Liver (tissue), 9 donors: Measurements from ENCODE around the gene SPOCK2. TPM values are rescaled to one million over a fixed set of nuclear protein-coding genes. Genes with fewer than 3 reads are reported as not detected.

Experiments
- DNase-seq: peaks from one replicate; pipeline ENCODE4 v3.0.0-alpha.2; 2017; ENCODE audit warnings: low spot score
- H3K27ac ChIP-seq, 2 donors: one replicate each; pipeline ENCODE4 v1.7.0; 2013; ENCODE audit warnings: inconsistent platforms in 2 of 2, low read length in 2 of 2, control low read depth in 1 of 2, low read depth in 1 of 2, mild to moderate bottlenecking in 1 of 2
- H3K27me3 ChIP-seq, 4 donors: one replicate each; pipeline versions ENCODE4 v1.6.1 to v1.7.0; 2013; ENCODE audit warnings: low read length in 3 of 4, inconsistent platforms in 1 of 4, mild to moderate bottlenecking in 1 of 4, moderate library complexity in 1 of 4; ENCODE audit not compliant: control insufficient read depth in 4 of 4, insufficient read depth in 4 of 4
- H3K36me3 ChIP-seq, 4 donors: one replicate each; pipeline versions ENCODE4 v1.6.1 to v1.7.0; 2013; ENCODE audit warnings: low read length in 3 of 4, mild to moderate bottlenecking in 3 of 4, low read depth in 1 of 4, moderate library complexity in 1 of 4; ENCODE audit not compliant: control insufficient read depth in 4 of 4, insufficient read depth in 3 of 4
- H3K4me1 ChIP-seq, 4 donors: one replicate each; pipeline versions ENCODE4 v1.6.1 to v1.7.0; 2013; ENCODE audit warnings: low read length in 3 of 4, mild to moderate bottlenecking in 3 of 4, moderate library complexity in 1 of 4; ENCODE audit not compliant: control insufficient read depth in 4 of 4, insufficient read depth in 4 of 4
- H3K4me3 ChIP-seq, 3 donors: one replicate each; pipeline versions ENCODE4 v1.6.1 to v1.7.0; 2013; ENCODE audit warnings: low read length in 3 of 3, control low read depth in 1 of 3, low read depth in 1 of 3, mild to moderate bottlenecking in 1 of 3
- H3K9ac ChIP-seq, 2 donors: one replicate each; pipeline ENCODE4 v1.7.0; 2013; ENCODE audit warnings: low read length in 2 of 2, mild to moderate bottlenecking in 2 of 2, moderate library complexity in 2 of 2, control low read depth in 1 of 2, low read depth in 1 of 2
- H3K9me3 ChIP-seq, 4 donors: one replicate each; pipeline versions ENCODE4 v1.6.1 to v1.7.0; 2013; ENCODE audit warnings: low read length in 3 of 4; ENCODE audit not compliant: control insufficient read depth in 4 of 4
- EGR1 ChIP-seq, 2 donors: IDR thresholded peaks; 2 replicates each; pipeline ENCODE4 v1.6.1; 2016 to 2018; ENCODE audit warnings: antibody characterized with exemption in 2 of 2, low read depth in 2 of 2
- FOXA1 ChIP-seq: IDR thresholded peaks from 2 replicates; pipeline ENCODE4 v1.6.1; 2016; ENCODE audit warnings: antibody characterized with exemption
- FOXA2 ChIP-seq: IDR thresholded peaks from 2 replicates; pipeline ENCODE4 v1.6.1; 2016; ENCODE audit warnings: antibody characterized with exemption
- HNF4A ChIP-seq, 2 donors: conservative IDR thresholded peaks; 2 replicates each; pipeline ENCODE4 v1.6.1; 2016; ENCODE audit warnings: antibody characterized with exemption in 2 of 2, mild to moderate bottlenecking in 2 of 2
- HNF4G ChIP-seq: IDR thresholded peaks from 2 replicates; pipeline ENCODE4 v1.6.1; 2016; ENCODE audit warnings: antibody characterized with exemption
- JUND ChIP-seq, 2 donors: IDR thresholded peaks; 2 replicates each; pipeline ENCODE4 v1.6.1; 2016; ENCODE audit warnings: antibody characterized with exemption in 2 of 2
- NR2F2 ChIP-seq: IDR thresholded peaks from 2 replicates; pipeline ENCODE4 v1.6.1; 2016; ENCODE audit warnings: antibody characterized with exemption
- RXRA ChIP-seq, 2 donors: IDR thresholded peaks; 2 replicates each; pipeline ENCODE4 v1.6.1; 2017 to 2018; ENCODE audit warnings: antibody characterized with exemption in 2 of 2, mild to moderate bottlenecking in 1 of 2
- TAF1 ChIP-seq: conservative IDR thresholded peaks from 2 replicates; pipeline ENCODE4 v1.6.1; 2016; ENCODE audit warnings: antibody characterized with exemption, mild to moderate bottlenecking
- YY1 ChIP-seq: IDR thresholded peaks from 2 replicates; pipeline ENCODE4 v1.6.1; 2016; ENCODE audit warnings: antibody characterized with exemption, mild to moderate bottlenecking
- WGBS: extraction: QIAGEN DNeasy Blood & Tissue Kit; methylation state at CpG from one replicate; pipeline ENCODE4 v1.1.7; 2013; 5-methylcytosine and 5-hydroxymethylcytosine counted together
- polyA plus RNA-seq, 2 donors: library from polyadenylated mRNA; stranded (reverse) in 1 of 2; unstranded in 1 of 2; fragments of 200-250 nt in 1 of 2; fragments of >200 nt in 1 of 2; fragmentation: Nextera tagmentation in 1 of 2; extraction: Ambion mirVana in 1 of 2; gene quantifications; one replicate each; pipeline versions ENCODE4 v1.2.1 to v1.2.3, GENCODE V29; 2013 to 2015
- total RNA-seq, 2 donors: library from RNA; depleted of rRNA; stranded (reverse); fragments of >200 nt; gene quantifications; one replicate each; pipeline ENCODE4 v1.2.3, GENCODE V29; 2014
- TF ChIP-seq, protein P1 (sequence below): IDR thresholded peaks from 2 replicates; pipeline ENCODE4 v1.6.1; 2016; ENCODE audit warnings: antibody characterized with exemption
- TF ChIP-seq, protein P2 (sequence below): IDR thresholded peaks from 2 replicates; pipeline ENCODE4 v1.6.1; 2016; ENCODE audit warnings: antibody characterized with exemption
- TF ChIP-seq, protein P3 (sequence below): IDR thresholded peaks from 2 replicates; pipeline ENCODE4 v1.6.1; 2016; ENCODE audit warnings: antibody characterized with exemption
- TF ChIP-seq, protein P4 (sequence below): IDR thresholded peaks from 2 replicates; pipeline ENCODE4 v1.6.1; 2016; ENCODE audit warnings: antibody characterized with exemption, mild to moderate bottlenecking
- TF ChIP-seq, protein P5 (sequence below): fragments of 150-350 bp; IDR thresholded peaks from 2 replicates; pipeline ENCODE4 v1.5.1; 2017; ENCODE audit warnings: improper control_type of control experiment, low read depth, low read length; ENCODE audit not compliant: missing input control
- donor health status: healthy.
- donor health status: healthy.
- donor health status: healthy.
- donor health status: healthy.
- donor health status: healthy.

Gene SPOCK2
- total and polyA plus RNA-seq, 4 donors: 0.36 to 1.7 (median 0.64) TPM

DNA sequence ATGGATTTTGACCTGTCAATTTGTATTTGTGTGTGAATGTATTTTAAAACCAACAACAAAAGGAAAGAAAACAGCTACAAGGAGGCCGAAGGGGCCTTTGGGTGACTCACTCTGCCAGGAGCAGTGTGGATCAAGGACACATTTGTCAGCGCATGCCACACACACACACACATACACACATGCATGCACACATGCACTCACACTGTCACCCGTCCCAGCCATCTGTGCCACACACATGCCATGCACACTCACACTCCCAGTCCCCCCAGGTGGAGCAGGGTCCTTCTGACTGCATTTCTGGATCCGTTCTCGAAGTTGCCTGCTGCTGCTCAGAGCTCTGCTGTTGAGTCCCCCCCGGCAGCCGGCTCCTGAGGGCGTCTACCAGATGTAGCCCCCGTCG is 26.0 kb downstream of the SPOCK2 start:
- Histone ChIP-seq H3K9me3 (no peaks in the 10 kb centered on the region), H3K4me1 (no peaks in the 10 kb centered on the region), H3K9ac (no peak overlapping the region), H3K4me3 (no peak overlapping the region), H3K36me3 (no peaks in the 10 kb centered on the region), H3K27ac (no peak overlapping the region), H3K27me3 (no peaks in the 10 kb centered on the region)
- WGBS: 97% methylated on average over 10 of the region's 10 CpGs
- no peak for DNase-seq
- TF ChIP-seq JUND (IDR thresholded peaks at IDR 0.05): no peak
- no peak for TF ChIP-seq NR2F2
- TF ChIP-seq, protein P1, sequence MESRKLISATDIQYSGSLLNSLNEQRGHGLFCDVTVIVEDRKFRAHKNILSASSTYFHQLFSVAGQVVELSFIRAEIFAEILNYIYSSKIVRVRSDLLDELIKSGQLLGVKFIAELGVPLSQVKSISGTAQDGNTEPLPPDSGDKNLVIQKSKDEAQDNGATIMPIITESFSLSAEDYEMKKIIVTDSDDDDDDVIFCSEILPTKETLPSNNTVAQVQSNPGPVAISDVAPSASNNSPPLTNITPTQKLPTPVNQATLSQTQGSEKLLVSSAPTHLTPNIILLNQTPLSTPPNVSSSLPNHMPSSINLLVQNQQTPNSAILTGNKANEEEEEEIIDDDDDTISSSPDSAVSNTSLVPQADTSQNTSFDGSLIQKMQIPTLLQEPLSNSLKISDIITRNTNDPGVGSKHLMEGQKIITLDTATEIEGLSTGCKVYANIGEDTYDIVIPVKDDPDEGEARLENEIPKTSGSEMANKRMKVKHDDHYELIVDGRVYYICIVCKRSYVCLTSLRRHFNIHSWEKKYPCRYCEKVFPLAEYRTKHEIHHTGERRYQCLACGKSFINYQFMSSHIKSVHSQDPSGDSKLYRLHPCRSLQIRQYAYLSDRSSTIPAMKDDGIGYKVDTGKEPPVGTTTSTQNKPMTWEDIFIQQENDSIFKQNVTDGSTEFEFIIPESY: no peak
- TF ChIP-seq HNF4G: no peak
- no peak for TF ChIP-seq TAF1
- no peak for TF ChIP-seq FOXA1
- TF ChIP-seq HNF4A (conservative IDR thresholded peaks at IDR 0.05): no peak
- no peak for TF ChIP-seq EGR1 (IDR thresholded peaks at IDR 0.05; ENCODE audit: low read depth in 2 of 2)
- TF ChIP-seq YY1: no peak
- TF ChIP-seq, protein P2, sequence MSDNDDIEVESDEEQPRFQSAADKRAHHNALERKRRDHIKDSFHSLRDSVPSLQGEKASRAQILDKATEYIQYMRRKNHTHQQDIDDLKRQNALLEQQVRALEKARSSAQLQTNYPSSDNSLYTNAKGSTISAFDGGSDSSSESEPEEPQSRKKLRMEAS: no peak
- TF ChIP-seq, protein P3, sequence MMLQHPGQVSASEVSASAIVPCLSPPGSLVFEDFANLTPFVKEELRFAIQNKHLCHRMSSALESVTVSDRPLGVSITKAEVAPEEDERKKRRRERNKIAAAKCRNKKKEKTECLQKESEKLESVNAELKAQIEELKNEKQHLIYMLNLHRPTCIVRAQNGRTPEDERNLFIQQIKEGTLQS: no peak

DNA sequence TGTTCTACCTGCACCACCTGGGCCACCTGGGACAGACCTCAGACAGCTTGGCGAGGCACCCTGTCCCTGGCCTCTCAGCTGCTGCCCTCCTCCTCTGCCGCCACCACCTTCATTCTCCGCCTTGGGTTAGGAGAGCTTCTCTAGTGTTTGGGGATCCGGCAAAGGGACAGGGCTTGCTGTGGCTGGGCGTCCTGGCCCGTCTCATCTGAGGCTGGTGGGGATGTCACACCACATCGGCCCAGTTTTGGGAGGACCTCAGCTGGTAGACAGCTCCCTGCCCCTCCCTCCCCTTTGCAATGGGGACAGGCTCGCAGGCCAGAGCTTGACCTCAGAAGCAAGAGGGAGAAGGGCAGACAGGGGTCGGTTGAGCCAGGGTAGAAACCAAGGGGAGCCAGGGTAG is 26.4 kb downstream of the SPOCK2 start:
- Histone ChIP-seq H3K4me3 (no peak overlapping the region), H3K9ac (no peak overlapping the region), H3K9me3 (no peaks in the 10 kb centered on the region), H3K27me3 (no peaks in the 10 kb centered on the region), H3K4me1 (no peaks in the 10 kb centered on the region), H3K36me3 (no peaks in the 10 kb centered on the region), H3K27ac (no peak overlapping the region)
- no peak for DNase-seq
- TF ChIP-seq EGR1 (IDR thresholded peaks at IDR 0.05; ENCODE audit: low read depth in 2 of 2) (no peak), YY1 (no peak), NR2F2 (no peak), RXRA (IDR thresholded peaks at IDR 0.05) (no peak), FOXA2 (no peak), TAF1 (no peak), HNF4A (conservative IDR thresholded peaks at IDR 0.05) (no peak)
- TF ChIP-seq, protein P1: no peak
- TF ChIP-seq, protein P3: no peak
- TF ChIP-seq, protein P2: no peak
- TF ChIP-seq, protein P4, sequence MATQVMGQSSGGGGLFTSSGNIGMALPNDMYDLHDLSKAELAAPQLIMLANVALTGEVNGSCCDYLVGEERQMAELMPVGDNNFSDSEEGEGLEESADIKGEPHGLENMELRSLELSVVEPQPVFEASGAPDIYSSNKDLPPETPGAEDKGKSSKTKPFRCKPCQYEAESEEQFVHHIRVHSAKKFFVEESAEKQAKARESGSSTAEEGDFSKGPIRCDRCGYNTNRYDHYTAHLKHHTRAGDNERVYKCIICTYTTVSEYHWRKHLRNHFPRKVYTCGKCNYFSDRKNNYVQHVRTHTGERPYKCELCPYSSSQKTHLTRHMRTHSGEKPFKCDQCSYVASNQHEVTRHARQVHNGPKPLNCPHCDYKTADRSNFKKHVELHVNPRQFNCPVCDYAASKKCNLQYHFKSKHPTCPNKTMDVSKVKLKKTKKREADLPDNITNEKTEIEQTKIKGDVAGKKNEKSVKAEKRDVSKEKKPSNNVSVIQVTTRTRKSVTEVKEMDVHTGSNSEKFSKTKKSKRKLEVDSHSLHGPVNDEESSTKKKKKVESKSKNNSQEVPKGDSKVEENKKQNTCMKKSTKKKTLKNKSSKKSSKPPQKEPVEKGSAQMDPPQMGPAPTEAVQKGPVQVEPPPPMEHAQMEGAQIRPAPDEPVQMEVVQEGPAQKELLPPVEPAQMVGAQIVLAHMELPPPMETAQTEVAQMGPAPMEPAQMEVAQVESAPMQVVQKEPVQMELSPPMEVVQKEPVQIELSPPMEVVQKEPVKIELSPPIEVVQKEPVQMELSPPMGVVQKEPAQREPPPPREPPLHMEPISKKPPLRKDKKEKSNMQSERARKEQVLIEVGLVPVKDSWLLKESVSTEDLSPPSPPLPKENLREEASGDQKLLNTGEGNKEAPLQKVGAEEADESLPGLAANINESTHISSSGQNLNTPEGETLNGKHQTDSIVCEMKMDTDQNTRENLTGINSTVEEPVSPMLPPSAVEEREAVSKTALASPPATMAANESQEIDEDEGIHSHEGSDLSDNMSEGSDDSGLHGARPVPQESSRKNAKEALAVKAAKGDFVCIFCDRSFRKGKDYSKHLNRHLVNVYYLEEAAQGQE: no peak
- TF ChIP-seq, protein P5, sequence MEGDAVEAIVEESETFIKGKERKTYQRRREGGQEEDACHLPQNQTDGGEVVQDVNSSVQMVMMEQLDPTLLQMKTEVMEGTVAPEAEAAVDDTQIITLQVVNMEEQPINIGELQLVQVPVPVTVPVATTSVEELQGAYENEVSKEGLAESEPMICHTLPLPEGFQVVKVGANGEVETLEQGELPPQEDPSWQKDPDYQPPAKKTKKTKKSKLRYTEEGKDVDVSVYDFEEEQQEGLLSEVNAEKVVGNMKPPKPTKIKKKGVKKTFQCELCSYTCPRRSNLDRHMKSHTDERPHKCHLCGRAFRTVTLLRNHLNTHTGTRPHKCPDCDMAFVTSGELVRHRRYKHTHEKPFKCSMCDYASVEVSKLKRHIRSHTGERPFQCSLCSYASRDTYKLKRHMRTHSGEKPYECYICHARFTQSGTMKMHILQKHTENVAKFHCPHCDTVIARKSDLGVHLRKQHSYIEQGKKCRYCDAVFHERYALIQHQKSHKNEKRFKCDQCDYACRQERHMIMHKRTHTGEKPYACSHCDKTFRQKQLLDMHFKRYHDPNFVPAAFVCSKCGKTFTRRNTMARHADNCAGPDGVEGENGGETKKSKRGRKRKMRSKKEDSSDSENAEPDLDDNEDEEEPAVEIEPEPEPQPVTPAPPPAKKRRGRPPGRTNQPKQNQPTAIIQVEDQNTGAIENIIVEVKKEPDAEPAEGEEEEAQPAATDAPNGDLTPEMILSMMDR: no peak
- 93% methylated on average over 9 of the region's 9 CpGs for WGBS
